PC-9 (cell line): Measurements from ENCODE around the gene RPS5. TPM values are rescaled to one million over a fixed set of nuclear protein-coding genes. Genes with fewer than 3 reads are reported as not detected.
"Not testable (repeated sequence)": the region's sequence is repeated elsewhere in the genome, so short reads cannot be mapped to it uniquely, and the experiment has no call there.

ENCODE experiments used
- BruUV-seq: library from RNA; stranded (reverse); fragments of 400-500 nt; replicated peaks from 2 replicates; lab custom pipeline; 2021; lab: Mats Ljungman, UMichigan
- CTCF ChIA-PET: fragments of 300-600 bp; sonication (Branson Sonifier 250); formaldehyde crosslinking; loops from one replicate; lab custom pipeline; 2022; ENCODE audit warnings: antibody characterized with exemption; lab: Charles Lee
- POLR2A ChIA-PET: fragments of 300-600 bp; sonication (Branson Sonifier 250); formaldehyde crosslinking; loops from one replicate; lab custom pipeline; 2022; ENCODE audit warnings: antibody characterized with exemption; ENCODE audit not compliant: unreplicated experiment; lab: Charles Lee
- DNase-seq, 2 experiments: peaks; one replicate each; pipeline versions ENCODE4 v3.0.0 to v3.0.0-alpha.2; 2015 to 2022; ENCODE audit warnings: mixed read lengths in 1 of 2
- H2AFZ ChIP-seq: fragments of 200-600 bp; sonication (generic); 2 replicates; pipeline ENCODE4 v1.8.1; 2017; ENCODE audit warnings: antibody characterized with exemption
- H3F3A ChIP-seq: fragments of 200-600 bp; sonication (generic); 2 replicates; pipeline ENCODE4 v1.8.1; 2017; ENCODE audit warnings: antibody characterized with exemption, mild to moderate bottlenecking, low read depth; ENCODE audit not compliant: insufficient read depth
- H3K27ac ChIP-seq: fragments of 200-600 bp; sonication (generic); 2 replicates; pipeline ENCODE4 v1.6.1; 2016; ENCODE audit warnings: mixed run types
- H3K27me3 ChIP-seq: fragments of 200-600 bp; sonication (generic); 2 replicates; pipeline ENCODE4 v1.6.1; 2016; ENCODE audit warnings: low read depth, mixed run types; ENCODE audit not compliant: insufficient read depth
- H3K36me3 ChIP-seq: fragments of 200-600 bp; sonication (generic); 2 replicates; pipeline ENCODE4 v1.6.1; 2016; ENCODE audit warnings: low read depth, mixed run types
- H3K4me1 ChIP-seq: fragments of 200-600 bp; sonication (generic); replicated peaks from 2 replicates; pipeline ENCODE4 v1.6.1; 2016; ENCODE audit warnings: mixed run types; ENCODE audit not compliant: insufficient read depth
- H3K4me2 ChIP-seq: fragments of 200-600 bp; sonication (generic); 2 replicates; pipeline ENCODE4 v1.6.1; 2017; ENCODE audit warnings: mixed run types
- H3K4me3 ChIP-seq: fragments of 200-600 bp; sonication (generic); 2 replicates; pipeline ENCODE4 v1.6.1; 2016; ENCODE audit warnings: mixed run types
- H3K79me2 ChIP-seq: fragments of 200-600 bp; sonication (generic); 2 replicates; pipeline ENCODE4 v1.6.1; 2017; ENCODE audit warnings: low read depth, mixed run types
- H3K9me2 ChIP-seq: fragments of 200-600 bp; sonication (generic); 2 replicates; pipeline ENCODE4 v1.8.1; 2017; ENCODE audit warnings: mild to moderate bottlenecking; ENCODE audit not compliant: insufficient read depth
- H3K9me3 ChIP-seq: fragments of 200-600 bp; sonication (generic); 2 replicates; pipeline ENCODE4 v1.8.1; 2016; ENCODE audit warnings: low read depth; ENCODE audit not compliant: insufficient read depth
- H4K20me1 ChIP-seq: fragments of 200-600 bp; sonication (generic); 2 replicates; pipeline ENCODE4 v1.8.1; 2017; ENCODE audit not compliant: insufficient read depth
- EZH2 ChIP-seq: fragments of 200-600 bp; sonication (generic); IDR thresholded peaks from 2 replicates; pipeline ENCODE4 v1.8.0; 2017; ENCODE audit warnings: antibody characterized with exemption, low read depth
- intact Hi-C: fragments of 100-400 bp; cut with micrococcal nuclease; formaldehyde crosslinking; loops from one replicate; pipeline ENCODE4 v1.10.0; 2022; ENCODE audit not compliant: unreplicated experiment
- microRNA-seq: library from miRNA; unstranded; fragments of <30 nt; microRNA quantifications from one replicate; pipeline ENCODE4 v1.2.0, GENCODE V29; 2021; ENCODE audit warnings: borderline number of aligned reads, borderline replicate concordance
- total RNA-seq: library from RNA; stranded (reverse); gene quantifications from 2 replicates; pipeline ENCODE4 v1.2.3, GENCODE V29; 2021
- TF ChIP-seq, protein P1 (sequence below): fragments of 200-600 bp; sonication (generic); conservative IDR thresholded peaks from 2 replicates; pipeline ENCODE4 v1.6.1; 2017; ENCODE audit warnings: mixed run types, antibody characterized with exemption, mild to moderate bottlenecking, moderate library complexity

The RPS5 gene
- total RNA-seq, 1 experiment from 2014 or later, result 961 TPM

DNA sequence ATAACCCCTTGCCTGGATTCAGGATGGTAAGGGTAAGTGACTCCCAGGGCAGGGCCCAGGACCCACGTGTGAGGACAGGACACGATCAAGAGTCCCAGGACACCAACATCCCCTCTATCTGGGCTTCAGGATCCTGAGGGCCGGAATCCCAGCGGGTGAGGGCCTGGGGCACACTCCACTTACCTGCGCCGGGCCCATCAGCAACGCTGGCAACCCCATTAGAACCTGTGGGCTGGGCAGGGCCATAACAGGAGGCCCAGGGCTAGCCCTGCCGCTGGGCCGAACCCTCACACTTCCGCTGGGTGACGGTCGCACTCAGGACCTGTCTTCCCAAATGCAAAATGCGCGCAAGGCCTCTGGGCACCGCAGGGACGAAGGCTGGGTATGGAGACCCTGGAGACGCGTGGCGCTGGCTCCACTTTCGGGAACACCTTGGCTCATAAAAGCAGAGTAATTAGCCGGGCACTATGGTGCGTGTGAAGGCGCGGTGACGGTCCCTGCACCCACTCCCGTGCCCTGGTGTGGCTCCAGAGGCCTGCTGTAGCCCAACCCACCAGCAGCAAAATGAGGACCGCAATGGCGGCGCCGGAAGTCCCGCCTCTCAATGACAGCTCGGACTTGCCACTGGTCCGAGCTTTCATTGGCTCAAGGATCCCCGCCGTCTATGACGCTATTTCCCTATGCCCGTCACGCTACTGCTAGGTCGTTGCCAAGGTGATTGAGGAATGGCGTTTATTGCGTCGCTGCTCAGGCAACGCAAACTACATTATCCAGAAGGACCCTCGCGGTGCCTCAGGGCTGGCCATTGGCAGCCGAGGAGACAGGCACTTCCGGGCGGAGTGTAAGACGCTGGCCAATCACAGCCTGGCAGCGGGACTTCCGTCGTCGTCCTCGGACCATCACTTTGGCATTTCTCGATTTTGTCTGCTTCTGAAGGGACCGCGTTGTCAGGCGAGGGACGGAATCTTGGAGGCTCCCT, 52.8 kb downstream of the RPS5 start, which contains the start of gene ZNF132:
TSS of gene ZNF132 (minus strand) at position 578 of the 979 bp plus-strand sequence. CDS start at position 246, 332 bp downstream.
- ChIA-PET CTCF (no interaction called here), POLR2A (interaction anchor here (0.7 kb wide), 1 partner anchor 595 kb away, joined by 4 read pairs; no protein-coding TSS in a partner anchor)
- no peaks in the 10 kb centered on the region for H3K36me3 ChIP-seq
- no peak for TF ChIP-seq EZH2
- TF ChIP-seq, protein P1, sequence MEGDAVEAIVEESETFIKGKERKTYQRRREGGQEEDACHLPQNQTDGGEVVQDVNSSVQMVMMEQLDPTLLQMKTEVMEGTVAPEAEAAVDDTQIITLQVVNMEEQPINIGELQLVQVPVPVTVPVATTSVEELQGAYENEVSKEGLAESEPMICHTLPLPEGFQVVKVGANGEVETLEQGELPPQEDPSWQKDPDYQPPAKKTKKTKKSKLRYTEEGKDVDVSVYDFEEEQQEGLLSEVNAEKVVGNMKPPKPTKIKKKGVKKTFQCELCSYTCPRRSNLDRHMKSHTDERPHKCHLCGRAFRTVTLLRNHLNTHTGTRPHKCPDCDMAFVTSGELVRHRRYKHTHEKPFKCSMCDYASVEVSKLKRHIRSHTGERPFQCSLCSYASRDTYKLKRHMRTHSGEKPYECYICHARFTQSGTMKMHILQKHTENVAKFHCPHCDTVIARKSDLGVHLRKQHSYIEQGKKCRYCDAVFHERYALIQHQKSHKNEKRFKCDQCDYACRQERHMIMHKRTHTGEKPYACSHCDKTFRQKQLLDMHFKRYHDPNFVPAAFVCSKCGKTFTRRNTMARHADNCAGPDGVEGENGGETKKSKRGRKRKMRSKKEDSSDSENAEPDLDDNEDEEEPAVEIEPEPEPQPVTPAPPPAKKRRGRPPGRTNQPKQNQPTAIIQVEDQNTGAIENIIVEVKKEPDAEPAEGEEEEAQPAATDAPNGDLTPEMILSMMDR, result no peak
- H3K79me2 ChIP-seq, result no peaks in the 10 kb centered on the region
- H3K4me2 ChIP-seq, result peak within 1 kb of the TSS; percentile 53
- no peaks in the 10 kb centered on the region for H3K9me3 ChIP-seq
- H3F3A ChIP-seq, result no peaks in the 10 kb centered on the region
- H3K27ac ChIP-seq, result no peak within 1 kb of the TSS
- DNase-seq, result peak; percentile 66 to 71
- peak within 1 kb of the TSS; percentile 68; the same call in 1 of the 2 replicates for H2AFZ ChIP-seq
- H4K20me1 ChIP-seq, result no peaks in the 10 kb centered on the region
- intact Hi-C loops, result no loop called here
- TSS peak; percentile 93 for BruUV-seq
- H3K9me2 ChIP-seq, result no peaks in the 10 kb centered on the region
- H3K27me3 ChIP-seq, result no peaks in the 10 kb centered on the region
- H3K4me3 ChIP-seq, result peak within 1 kb of the TSS; percentile 39; the same call in 1 of the 2 replicates
- H3K4me1 ChIP-seq, result no peaks in the 10 kb centered on the region

DNA sequence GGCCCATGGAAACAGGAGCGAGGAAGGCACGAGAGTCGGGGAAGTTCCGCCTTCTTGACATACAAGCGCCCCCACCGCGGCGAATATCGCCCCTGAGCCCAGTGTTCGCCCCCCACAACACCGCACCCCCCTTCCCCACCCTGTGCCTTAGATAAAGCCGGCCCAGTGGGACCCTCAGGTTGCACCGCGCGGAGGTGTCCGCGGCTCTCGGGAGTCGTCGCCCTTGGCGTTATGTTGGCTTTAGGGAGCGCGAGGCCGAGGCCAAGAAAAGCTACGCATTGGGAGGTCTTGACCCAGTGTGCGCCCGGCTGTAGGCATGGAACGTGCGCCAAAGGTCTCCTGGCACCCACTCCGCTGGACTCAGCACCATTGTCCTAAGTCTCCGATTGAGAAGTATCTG, 53.5 kb downstream of the RPS5 start:
- peak overlapping the region; percentile 53; the same call in 1 of the 2 replicates for H3K4me2 ChIP-seq
- no peaks in the 10 kb centered on the region for H3K36me3 ChIP-seq
- DNase-seq, result no peak
- CTCF ChIA-PET, result no interaction called here
- no peaks in the 10 kb centered on the region for H3K9me3 ChIP-seq
- TF ChIP-seq, protein P1, result no peak
- TF ChIP-seq EZH2, result no peak
- intact Hi-C loops, result no loop called here
- no peaks in the 10 kb centered on the region for H3F3A ChIP-seq
- H2AFZ ChIP-seq, result no peak overlapping the region
- no peak overlapping the region for H3K27ac ChIP-seq
- BruUV-seq, result TSS peak; percentile 17
- H3K4me1 ChIP-seq, result no peaks in the 10 kb centered on the region
- POLR2A ChIA-PET, result interaction anchor here (0.7 kb wide), 1 partner anchor 596 kb away, joined by 4 read pairs; no protein-coding TSS in a partner anchor
- no peak overlapping the region; the same call in 1 of the 2 replicates for H3K4me3 ChIP-seq
- H3K27me3 ChIP-seq, result no peaks in the 10 kb centered on the region
- H3K79me2 ChIP-seq, result no peaks in the 10 kb centered on the region
- H4K20me1 ChIP-seq, result no peaks in the 10 kb centered on the region
- H3K9me2 ChIP-seq, result no peaks in the 10 kb centered on the region

DNA sequence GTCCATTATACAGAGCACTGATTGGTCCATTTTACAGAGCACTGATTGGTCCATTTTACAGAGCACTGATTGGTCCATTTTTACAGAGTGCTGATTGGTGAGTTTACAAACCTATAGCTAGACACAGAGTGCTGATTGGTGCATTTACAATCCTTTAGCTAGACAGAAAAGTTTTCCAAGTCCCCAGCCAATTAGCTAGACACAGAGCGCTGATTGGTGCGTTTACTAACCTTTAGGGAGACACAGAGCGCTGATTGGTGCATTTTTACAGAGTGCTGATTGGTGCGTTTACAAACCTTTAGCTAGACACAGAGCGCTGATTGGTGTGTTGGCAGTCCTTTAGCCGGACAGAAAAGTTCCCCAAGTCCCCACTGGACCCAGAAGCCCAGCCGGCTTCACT, 55.9 kb downstream of the RPS5 start:
- H3K9me2 ChIP-seq, H3K36me3 ChIP-seq, H3K4me2 ChIP-seq, H3K27ac ChIP-seq, H3K4me3 ChIP-seq, H2AFZ ChIP-seq, BruUV-seq, H4K20me1 ChIP-seq, H3K27me3 ChIP-seq, H3K4me1 ChIP-seq, DNase-seq, H3K79me2 ChIP-seq, H3F3A ChIP-seq, H3K9me3 ChIP-seq, intact Hi-C loops: not testable (repeated sequence)
- POLR2A ChIA-PET, result interaction anchor here (0.6 kb wide), 1 partner anchor 65 kb away, joined by 9 read pairs; no protein-coding TSS in a partner anchor
- CTCF ChIA-PET, result interaction anchor here (0.6 kb wide), 1 partner anchor 22 kb away, joined by 6 read pairs; no protein-coding TSS in a partner anchor

Small RNA genes within 50 kb of the gene (microRNA-seq; reads per million reads assigned to microRNA genes)
- not detected for gene MIR4754

Other genes starting within 250 kb of the RPS5 start
- gene ZNF329, start 236.5 kb upstream of the RPS5 start, total RNA-seq, result 10.6 and 16.1 TPM in 2 replicates
- 34.3 and 36.4 TPM in 2 replicates for gene ZNF274, start 204.2 kb upstream of the RPS5 start, total RNA-seq
- 29.5 and 32.7 TPM in 2 replicates for gene ZNF544, start 158.4 kb upstream of the RPS5 start, total RNA-seq
- 6.2 and 6.4 TPM in 2 replicates for gene ZNF8, start 108.3 kb upstream of the RPS5 start, total RNA-seq
- 19.4 and 21.3 TPM in 2 replicates for gene ERVK3-1, start 81.9 kb upstream of the RPS5 start, total RNA-seq
- gene ZSCAN22, start 60.3 kb upstream of the RPS5 start, total RNA-seq, result 0.08 TPM in 1 of 2 replicates, not detected in the other
- 2.5 and 4.5 TPM in 2 replicates for gene A1BG, start 33.8 kb upstream of the RPS5 start, total RNA-seq
- gene ZNF497, start 24.5 kb upstream of the RPS5 start, total RNA-seq, result 7.2 and 8.6 TPM in 2 replicates
- gene ZNF837, start 6.2 kb upstream of the RPS5 start, total RNA-seq, result 3.3 and 4.1 TPM in 2 replicates
- gene RNF225, start 8.4 kb downstream of the RPS5 start, total RNA-seq, result 0.61 and 0.68 TPM in 2 replicates
- 13.5 and 18.8 TPM in 2 replicates for gene ZNF584, start 21.4 kb downstream of the RPS5 start, total RNA-seq
- 1.5 and 2.1 TPM in 2 replicates for gene ZNF132, start 52.9 kb downstream of the RPS5 start, total RNA-seq
- 4.3 and 6.1 TPM in 2 replicates for gene ZNF324B, start 64.4 kb downstream of the RPS5 start, total RNA-seq
- gene ZNF324, start 79.8 kb downstream of the RPS5 start, total RNA-seq, result 5.9 and 8.1 TPM in 2 replicates
- gene ZNF446, start 89.1 kb downstream of the RPS5 start, total RNA-seq, result 11.0 and 16.5 TPM in 2 replicates
- gene SLC27A5, start 124.7 kb downstream of the RPS5 start, total RNA-seq, result 8.4 and 9.2 TPM in 2 replicates
- 8.1 and 8.9 TPM in 2 replicates for gene ZBTB45, start 132.5 kb downstream of the RPS5 start, total RNA-seq
- gene TRIM28, start 156.8 kb downstream of the RPS5 start, total RNA-seq, result 311 and 322 TPM in 2 replicates
- gene CHMP2A, start 167.8 kb downstream of the RPS5 start, total RNA-seq, result 149 and 186 TPM in 2 replicates
- not detected in 2 replicates for gene UBE2M, start 171.3 kb downstream of the RPS5 start, total RNA-seq
- gene MZF1, start 186.1 kb downstream of the RPS5 start, total RNA-seq, result not detected in 2 replicates